T-helper 2 cell treated with Interferon-gamma antibody and Interleukin-4, amounts not matched to agents 5 μg/mL and 100 μg/mL, for 36 hours (primary cell): ENCODE data around the gene NCBP3.
"Not testable (repeated sequence)": the region's sequence is repeated elsewhere in the genome, so short reads cannot be mapped to it uniquely, and the experiment has no call there.

Source experiments
- DNase-seq: peaks from one replicate; pipeline ENCODE4 v3.0.0; 2021; ENCODE audit warnings: low spot score
- H3K27ac Mint-ChIP-seq: one replicate; pipeline ENCODE4 v1.8.0; 2021; ENCODE audit warnings: mild to moderate bottlenecking, mixed read lengths
- H3K27me3 Mint-ChIP-seq: one replicate; pipeline ENCODE4 v1.8.0; 2021; ENCODE audit warnings: low read depth, mixed read lengths
- H3K36me3 Mint-ChIP-seq: one replicate; pipeline ENCODE4 v1.8.0; 2021; ENCODE audit warnings: low read depth, mixed read lengths
- H3K4me1 Mint-ChIP-seq: one replicate; pipeline ENCODE4 v1.8.0; 2021; ENCODE audit warnings: low read depth, mixed read lengths
- H3K4me3 Mint-ChIP-seq: one replicate; pipeline ENCODE4 v1.8.0; 2022; ENCODE audit warnings: mild to moderate bottlenecking, moderate library complexity, mixed read lengths
- H3K9me3 Mint-ChIP-seq: one replicate; pipeline ENCODE4 v1.8.0; 2021; ENCODE audit warnings: mixed read lengths

NCBP3 gene

DNA sequence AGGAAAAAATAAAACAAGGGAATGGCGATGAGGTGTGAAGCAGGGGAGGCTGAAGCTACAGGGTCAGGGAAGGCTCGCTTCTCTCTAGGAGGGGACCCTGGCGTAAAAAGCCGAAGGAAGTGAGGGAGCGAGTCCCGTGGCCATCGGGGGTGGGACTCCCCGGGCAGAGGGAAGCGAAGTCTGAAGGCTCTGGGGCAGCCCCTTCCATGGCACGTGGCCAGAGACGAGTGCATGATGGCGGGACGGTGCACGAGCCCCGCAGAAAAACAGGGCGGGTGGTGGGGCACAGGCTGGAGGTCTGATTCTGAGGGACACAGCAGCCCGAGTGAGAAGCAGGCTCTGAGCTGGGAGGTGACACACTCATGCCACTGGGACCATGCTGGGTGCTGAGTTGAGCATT lies 21.1 kb upstream of the NCBP3 start:
- no peaks in the 10 kb centered on the region for H3K9me3 Mint-ChIP-seq
- no peak overlapping the region for H3K27ac Mint-ChIP-seq
- peaks cover 5% of the 10 kb centered on the region for H3K4me1 Mint-ChIP-seq
- no peak for DNase-seq
- H3K4me3 Mint-ChIP-seq = no peak overlapping the region
- no peaks in the 10 kb centered on the region for H3K27me3 Mint-ChIP-seq
- H3K36me3 Mint-ChIP-seq = no peaks in the 10 kb centered on the region

GRCh38 chr17:3866276-3866675 lies 20.2 kb upstream of the NCBP3 start:
- H3K27ac Mint-ChIP-seq = no peak overlapping the region
- no peaks in the 10 kb centered on the region for H3K27me3 Mint-ChIP-seq
- H3K9me3 Mint-ChIP-seq = no peaks in the 10 kb centered on the region
- H3K36me3 Mint-ChIP-seq = no peaks in the 10 kb centered on the region
- peaks cover 5% of the 10 kb centered on the region for H3K4me1 Mint-ChIP-seq
- H3K4me3 Mint-ChIP-seq = no peak overlapping the region
- DNase-seq = no peak

- Mint-ChIP-seq H3K4me1 (no peaks in the 10 kb centered on the region), H3K9me3 (no peaks in the 10 kb centered on the region), H3K27ac (no peak overlapping the region), H3K4me3 (no peak overlapping the region), H3K27me3 (no peaks in the 10 kb centered on the region), H3K36me3 (no peaks in the 10 kb centered on the region)
- DNase-seq = no peak
Observed at GRCh38 chr17:3865176-3865575, 19.1 kb upstream of the NCBP3 start.

DNA sequence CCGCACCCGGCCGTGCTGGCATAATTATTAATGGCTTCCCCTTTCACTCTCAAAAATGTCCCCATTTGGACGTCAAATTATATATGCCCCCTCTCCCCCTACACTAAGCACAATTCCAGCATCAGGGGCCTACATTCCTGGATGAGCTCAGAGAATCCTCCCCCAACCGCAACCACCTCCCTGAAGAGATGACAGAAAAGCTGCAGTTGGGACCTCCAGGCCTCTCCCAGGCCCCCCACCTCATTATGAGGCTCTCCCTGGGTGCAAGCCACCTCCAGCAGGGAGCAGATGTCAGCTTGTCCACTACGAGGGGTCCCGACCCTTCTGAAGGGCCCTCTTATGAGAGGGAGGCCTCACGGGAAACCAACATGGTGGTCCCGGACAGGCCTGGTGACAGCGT lies 18.5 kb upstream of the NCBP3 start:
- Mint-ChIP-seq H3K9me3 (no peaks in the 10 kb centered on the region), H3K4me3 (no peak overlapping the region), H3K27ac (no peak overlapping the region), H3K4me1 (no peaks in the 10 kb centered on the region), H3K27me3 (no peaks in the 10 kb centered on the region), H3K36me3 (no peaks in the 10 kb centered on the region)
- DNase-seq = no peak

DNA sequence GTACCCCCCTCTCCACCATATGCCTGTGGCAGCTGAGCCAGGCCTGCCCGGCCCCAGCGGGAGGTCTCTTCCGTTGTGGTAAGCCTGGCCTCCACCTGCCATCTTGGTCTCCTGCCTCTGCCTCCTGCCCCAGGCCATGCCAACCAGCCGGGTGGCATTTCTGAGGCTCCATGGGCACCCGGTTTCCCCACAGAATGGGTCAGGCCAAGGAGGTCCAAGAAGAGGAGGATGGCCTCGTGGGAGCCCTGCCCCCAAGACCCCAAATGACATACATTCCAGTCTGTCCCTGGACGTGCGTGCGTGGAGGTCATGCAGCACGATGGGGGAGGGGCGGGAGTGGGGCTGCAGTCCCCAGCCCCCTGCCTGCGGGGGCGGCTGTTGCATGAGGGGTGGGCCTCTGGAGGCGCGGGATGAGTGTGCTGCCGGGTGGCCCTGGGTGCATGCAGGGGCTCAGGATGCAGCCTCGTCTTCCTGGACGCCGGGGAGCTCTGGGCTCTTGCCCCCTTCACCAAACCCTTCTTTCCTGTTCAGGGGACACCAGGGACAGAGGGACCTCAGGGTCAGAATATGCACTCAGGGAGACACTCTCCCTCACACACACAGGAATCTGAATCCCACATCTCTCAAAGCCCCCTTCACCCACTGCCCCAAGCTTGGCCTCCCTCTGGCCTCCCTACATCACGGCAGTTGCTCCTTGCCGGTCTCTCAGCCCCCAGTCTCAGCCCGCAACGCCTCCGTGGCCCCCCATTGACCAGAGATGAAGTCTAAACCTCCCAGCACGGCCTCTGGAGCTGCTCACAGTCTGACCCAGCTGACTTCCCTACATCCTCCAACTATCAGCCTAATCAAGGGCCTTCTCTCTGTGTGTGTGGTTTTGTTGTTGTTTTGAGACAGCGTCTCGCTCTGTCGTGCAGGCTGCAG lies 16.0 kb upstream of the NCBP3 start:
- Mint-ChIP-seq H3K4me1 (no peaks in the 10 kb centered on the region), H3K9me3 (no peaks in the 10 kb centered on the region), H3K36me3 (no peaks in the 10 kb centered on the region), H3K4me3 (no peak overlapping the region), H3K27ac (no peak overlapping the region), H3K27me3 (no peaks in the 10 kb centered on the region)
- no peak for DNase-seq

DNA sequence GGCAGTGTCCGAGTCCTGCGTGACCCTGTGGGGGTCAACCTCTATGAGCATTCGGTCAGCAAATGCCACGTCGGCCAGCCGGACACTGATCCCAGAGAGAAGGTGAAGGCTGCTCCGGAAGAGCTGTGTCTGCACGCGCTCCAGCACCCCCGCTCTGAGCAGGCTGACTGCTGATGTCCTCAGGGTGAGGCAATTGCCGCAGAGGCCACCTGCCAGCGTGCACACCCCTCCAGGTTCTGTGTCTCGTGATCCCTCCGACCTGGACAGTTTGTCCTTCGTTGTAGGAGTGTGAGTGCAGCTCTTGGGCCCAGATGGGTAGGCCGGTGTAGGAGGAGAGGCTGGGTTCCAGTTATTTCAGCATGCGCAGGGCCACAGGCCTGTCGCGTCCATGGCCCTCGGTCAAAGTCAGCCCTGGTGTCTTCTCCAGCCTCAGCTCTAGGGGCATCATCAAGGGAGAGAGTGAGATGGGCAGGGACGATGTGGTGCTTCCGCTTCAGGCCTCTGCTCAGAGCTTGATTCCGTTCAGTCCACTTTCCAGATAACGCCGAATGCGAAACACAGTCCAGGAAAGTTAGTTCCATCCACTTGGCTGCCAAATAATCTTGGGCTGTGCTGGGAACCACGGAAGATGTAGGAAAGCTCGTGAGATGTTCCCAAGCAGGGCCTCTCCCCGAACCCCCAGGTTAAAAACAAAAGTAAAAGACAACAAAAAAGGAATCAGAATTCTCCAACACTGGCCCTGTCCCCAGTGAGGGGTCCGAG lies 15.1 kb upstream of the NCBP3 start:
- H3K27ac Mint-ChIP-seq = no peak overlapping the region
- no peaks in the 10 kb centered on the region for H3K9me3 Mint-ChIP-seq
- H3K4me1 Mint-ChIP-seq = no peaks in the 10 kb centered on the region
- no peaks in the 10 kb centered on the region for H3K36me3 Mint-ChIP-seq
- no peak for DNase-seq
- H3K4me3 Mint-ChIP-seq = no peak overlapping the region
- no peaks in the 10 kb centered on the region for H3K27me3 Mint-ChIP-seq

DNA sequence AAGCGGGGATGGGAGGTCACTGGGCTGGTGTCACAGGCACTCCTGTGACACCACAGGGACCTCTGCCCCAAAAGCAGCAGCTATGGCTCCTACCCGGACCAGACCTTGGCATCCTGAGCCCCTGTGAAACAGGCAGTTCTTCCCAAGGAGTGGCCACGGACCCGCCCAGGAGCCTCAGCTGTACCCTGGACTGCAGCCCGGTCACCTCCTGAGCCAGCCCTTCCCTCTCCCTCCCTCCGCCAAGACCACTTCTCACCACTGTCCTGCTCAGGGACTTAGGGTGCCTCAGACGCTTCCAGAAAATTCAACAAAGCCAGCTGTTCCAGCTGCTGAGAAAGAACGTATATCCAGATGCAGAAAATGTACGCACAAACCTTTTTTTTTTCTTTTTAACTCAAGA lies 13.9 kb upstream of the NCBP3 start:
- Mint-ChIP-seq H3K36me3 (no peaks in the 10 kb centered on the region), H3K9me3 (no peaks in the 10 kb centered on the region), H3K4me3 (no peak overlapping the region), H3K27ac (no peak overlapping the region), H3K4me1 (no peaks in the 10 kb centered on the region), H3K27me3 (no peaks in the 10 kb centered on the region)
- DNase-seq = no peak

- H3K4me3 Mint-ChIP-seq = no peak overlapping the region
- H3K36me3 Mint-ChIP-seq = no peaks in the 10 kb centered on the region
- H3K4me1 Mint-ChIP-seq = no peaks in the 10 kb centered on the region
- H3K9me3 Mint-ChIP-seq = no peaks in the 10 kb centered on the region
- H3K27ac Mint-ChIP-seq = no peak overlapping the region
- DNase-seq = no peak
- peaks cover 4% of the 10 kb centered on the region for H3K27me3 Mint-ChIP-seq
Observed at GRCh38 chr17:3857261-3858105, 11.4 kb upstream of the NCBP3 start.

DNA sequence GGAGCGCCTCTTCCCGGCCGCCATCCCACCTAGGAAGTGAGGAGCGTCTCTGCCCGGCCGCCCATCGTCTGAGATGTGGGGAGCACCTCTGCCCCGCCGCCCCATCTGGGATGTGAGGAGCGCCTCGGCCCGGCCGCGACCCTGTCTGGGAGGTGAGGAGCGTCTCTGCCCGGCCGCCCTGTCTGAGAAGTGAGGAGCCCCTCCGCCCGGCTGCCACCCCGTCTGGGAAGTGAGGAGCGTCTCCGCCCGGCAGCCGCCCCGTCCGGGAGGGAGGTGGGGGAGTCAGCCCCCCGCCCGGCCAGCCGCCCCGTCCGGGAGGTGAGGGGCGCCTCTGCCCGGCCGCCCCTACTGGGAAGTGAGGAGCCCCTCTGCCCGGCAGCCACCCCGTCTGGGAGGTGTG lies 8.2 kb upstream of the NCBP3 start:
- not testable (repeated sequence) for H3K27ac Mint-ChIP-seq, H3K4me3 Mint-ChIP-seq, H3K36me3 Mint-ChIP-seq, H3K9me3 Mint-ChIP-seq, DNase-seq, H3K4me1 Mint-ChIP-seq
- H3K27me3 Mint-ChIP-seq = peaks cover 12% of the 10 kb centered on the region

GRCh38 chr17:3852561-3852960 lies 6.5 kb upstream of the NCBP3 start:
- Mint-ChIP-seq H3K27me3 (peaks cover 12% of the 10 kb centered on the region), H3K27ac (no peak overlapping the region), H3K4me3 (no peak overlapping the region), H3K9me3 (no peaks in the 10 kb centered on the region), H3K36me3 (no peaks in the 10 kb centered on the region), H3K4me1 (no peaks in the 10 kb centered on the region)
- DNase-seq = no peak

DNA sequence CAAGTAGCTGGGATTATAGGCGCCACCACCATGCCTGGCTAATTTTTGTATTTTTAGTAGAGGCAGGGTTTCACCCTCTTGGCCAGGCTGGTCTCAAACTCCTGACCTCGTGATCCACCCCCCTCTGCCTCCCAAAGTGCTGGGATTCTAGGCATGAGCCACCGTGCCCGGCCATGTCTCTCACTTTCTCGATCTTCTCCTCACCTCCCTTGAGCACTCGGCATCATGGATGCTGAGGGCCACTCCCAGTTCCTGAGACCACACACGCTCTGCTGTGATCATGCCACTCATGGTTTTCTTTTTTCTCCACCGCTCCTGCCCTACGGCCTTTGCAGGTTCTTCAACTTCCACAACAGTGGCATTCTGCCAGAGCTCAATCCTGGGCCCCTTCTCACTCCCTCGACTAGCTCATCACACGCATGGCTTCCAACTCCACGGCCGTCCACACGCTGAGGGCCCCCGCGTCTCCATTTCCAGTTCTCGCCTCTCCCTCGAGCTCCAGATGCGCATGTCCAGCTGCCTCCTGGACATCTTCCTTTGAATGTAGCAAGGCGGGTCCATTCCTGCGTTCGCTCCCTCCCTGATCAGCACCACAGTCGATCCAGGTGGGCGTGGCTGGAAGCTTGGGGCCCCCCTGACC lies 5.5 kb upstream of the NCBP3 start:
- H3K9me3 Mint-ChIP-seq = no peaks in the 10 kb centered on the region
- H3K27me3 Mint-ChIP-seq = peaks cover 12% of the 10 kb centered on the region
- peaks cover 2% of the 10 kb centered on the region for H3K4me1 Mint-ChIP-seq
- no peak overlapping the region for H3K4me3 Mint-ChIP-seq
- no peak overlapping the region for H3K27ac Mint-ChIP-seq
- no peaks in the 10 kb centered on the region for H3K36me3 Mint-ChIP-seq
- DNase-seq = no peak

- no peak overlapping the region for H3K27ac Mint-ChIP-seq
- H3K27me3 Mint-ChIP-seq = peaks cover 12% of the 10 kb centered on the region
- DNase-seq = no peak
- H3K9me3 Mint-ChIP-seq = no peaks in the 10 kb centered on the region
- H3K4me3 Mint-ChIP-seq = no peak overlapping the region
- H3K36me3 Mint-ChIP-seq = peaks cover 10% of the 10 kb centered on the region
- peaks cover 13% of the 10 kb centered on the region for H3K4me1 Mint-ChIP-seq
Observed at GRCh38 chr17:3848229-3848835, 2.3 kb upstream of the NCBP3 start.

DNA sequence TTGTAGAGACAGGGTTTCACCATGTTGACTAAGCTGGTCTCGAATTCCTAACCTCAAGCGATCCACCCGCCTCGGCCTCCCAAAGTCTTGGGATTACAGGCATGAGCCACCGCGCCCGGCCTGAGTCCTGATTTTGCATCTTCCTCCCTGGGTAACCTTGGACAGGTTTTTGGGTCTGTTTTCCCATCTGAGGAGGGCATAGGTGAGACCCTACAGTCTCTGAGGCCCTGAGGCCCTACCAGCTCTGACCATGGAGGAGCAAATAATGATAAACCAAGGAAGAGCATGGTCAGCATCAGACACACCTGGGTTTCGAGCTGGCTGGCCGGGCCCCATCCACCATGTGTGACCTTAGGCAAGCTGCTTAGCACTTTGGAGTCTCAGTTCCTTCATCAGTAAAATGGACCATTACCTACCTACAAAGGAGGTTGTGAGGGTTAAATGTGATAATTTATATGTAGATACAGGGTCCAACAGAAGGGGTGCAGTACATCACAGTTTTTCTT lies 1.2 kb upstream of the NCBP3 start:
- Mint-ChIP-seq H3K36me3 (peaks cover 20% of the 10 kb centered on the region), H3K9me3 (no peaks in the 10 kb centered on the region), H3K4me3 (no peak overlapping the region), H3K4me1 (peaks cover 13% of the 10 kb centered on the region), H3K27ac (peak overlapping the region; percentile 1), H3K27me3 (peaks cover 8% of the 10 kb centered on the region)
- DNase-seq = no peak
